Suppressor macrophage treated with lipopolysaccharide for 4 hours (primary cell): ENCODE data around the gene BGLAP.
A peak's percentile ranks its signal among the peaks of the same experiment; 100 is the strongest.
"Not testable (repeated sequence)": the region's sequence is repeated elsewhere in the genome, so short reads cannot be mapped to it uniquely, and the experiment has no call there.

Experiments
- DNase-seq: peaks from one replicate; pipeline ENCODE4 v3.0.0-alpha.2; 2020

Gene BGLAP

GRCh38 chr1:156241926-156242325 lies at the start of gene BGLAP:
TSS of gene BGLAP (plus strand) at chr1:156242184. CDS start at chr1:156242232, 48 bp downstream.
- no peak for DNase-seq

GRCh38 chr1:156193208-156193487 lies 48.8 kb upstream of the BGLAP start:
- DNase-seq: no peak

DNA sequence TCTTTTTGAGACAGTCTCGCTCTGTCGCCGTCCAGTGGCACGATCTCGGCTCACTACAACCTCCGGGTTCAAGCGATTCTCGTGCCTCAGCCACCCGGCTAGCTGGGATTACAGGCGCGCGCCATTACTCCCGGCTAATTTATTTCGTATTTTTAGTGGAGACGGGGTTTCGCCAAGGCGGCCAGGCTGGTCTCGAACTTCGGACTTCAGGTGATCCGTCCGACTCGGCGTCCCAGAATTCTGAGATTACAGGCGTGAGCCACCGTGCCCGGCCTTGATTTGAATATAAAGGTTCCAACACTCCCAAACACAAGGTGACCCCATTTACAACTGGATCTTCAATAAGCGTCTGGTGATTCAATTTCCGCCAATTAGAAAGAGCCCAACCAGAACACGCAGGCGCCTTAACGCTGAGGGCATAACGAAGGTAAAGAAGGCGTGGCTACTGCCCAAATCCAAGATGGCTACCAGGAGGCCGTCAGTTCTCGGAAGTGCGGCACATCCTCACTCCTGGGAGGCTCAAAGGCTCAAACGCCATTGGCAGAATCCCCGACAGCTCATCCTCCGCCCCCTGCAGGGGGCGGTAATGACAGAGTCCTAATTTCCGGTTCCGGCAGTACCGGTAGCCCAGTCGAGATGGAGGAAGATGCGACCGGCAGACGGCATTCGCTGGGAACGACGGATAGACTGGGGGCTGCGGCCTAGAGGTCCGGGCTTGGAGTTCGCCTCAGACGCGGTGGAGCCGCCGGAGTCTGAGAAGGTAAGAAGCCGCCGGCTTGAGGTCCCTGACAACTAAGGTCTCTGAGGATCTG lies 48.3 kb upstream of the BGLAP start, which contains the start of gene SLC25A44:
Gene SLC25A44 (plus strand): TSS at position 617 of the 812 bp plus-strand sequence. CDS start 5,744 bp downstream, outside the sequence.
- DNase-seq: peak; percentile 99

DNA sequence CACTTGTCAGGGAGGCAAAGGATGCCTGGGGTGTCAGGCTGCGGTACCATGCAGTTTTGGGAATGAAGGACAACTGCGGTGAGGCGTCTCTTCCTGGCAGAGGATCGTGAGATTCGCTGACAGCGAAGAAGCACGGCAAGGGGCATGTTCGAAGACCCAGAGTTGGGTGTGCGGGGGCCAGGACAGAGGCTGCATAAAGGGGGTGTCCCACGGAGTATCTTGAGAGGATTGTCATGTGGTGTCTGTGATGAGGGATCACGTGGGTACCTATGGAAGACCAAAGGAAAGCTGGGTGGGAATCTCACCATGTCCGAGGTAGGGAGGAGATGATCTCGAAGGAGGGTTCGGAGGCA lies 47.7 kb upstream of the BGLAP start:
- no peak for DNase-seq

DNA sequence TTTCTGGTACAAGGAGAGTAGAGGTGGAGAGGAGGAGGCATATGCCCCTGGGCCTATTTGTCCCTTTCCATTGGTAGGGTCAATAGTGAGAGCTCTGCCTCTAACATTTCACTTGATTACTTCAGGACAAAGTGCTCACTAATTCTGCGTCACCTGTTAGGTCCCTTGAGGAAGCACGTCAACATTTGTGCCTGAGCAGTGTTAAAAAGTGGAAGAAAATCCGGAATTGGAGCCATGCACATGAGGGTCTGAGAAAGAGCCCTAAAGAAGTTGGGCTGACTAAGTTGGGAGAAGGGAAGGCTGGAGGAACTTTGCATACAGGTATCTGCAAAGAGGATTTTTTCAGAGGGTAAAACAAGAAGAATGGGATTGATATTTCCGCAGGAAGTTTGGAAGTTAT lies 46.1 kb upstream of the BGLAP start:
- no peak for DNase-seq

GRCh38 chr1:156196445-156196844 lies 45.5 kb upstream of the BGLAP start:
- DNase-seq: no peak

DNA sequence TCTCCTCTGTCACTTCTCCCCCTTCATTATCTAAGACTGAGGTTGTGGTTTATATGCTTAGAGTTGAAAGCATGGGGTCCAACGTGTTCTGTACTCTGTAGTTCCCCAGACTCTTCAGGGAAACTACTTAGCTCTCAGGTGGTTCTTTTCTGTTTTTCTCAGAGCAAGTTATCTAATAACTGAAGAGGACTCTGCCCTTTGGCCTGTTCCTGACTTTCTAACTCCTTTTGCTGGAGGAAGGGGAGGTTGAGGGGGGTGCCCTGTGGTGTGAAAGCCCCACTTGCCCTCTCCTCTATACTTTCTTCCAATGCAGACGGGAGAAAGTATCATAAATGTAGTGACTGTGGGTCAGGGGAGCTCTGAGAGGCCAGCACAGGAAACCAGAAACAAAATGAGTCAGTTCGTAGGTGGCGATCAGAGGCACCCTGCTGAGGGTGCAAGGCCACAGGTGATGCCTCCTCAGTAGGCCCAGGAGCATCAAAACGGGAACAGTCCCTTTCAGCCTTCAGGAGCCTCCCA lies 43.1 kb upstream of the BGLAP start:
- DNase-seq: no peak

DNA sequence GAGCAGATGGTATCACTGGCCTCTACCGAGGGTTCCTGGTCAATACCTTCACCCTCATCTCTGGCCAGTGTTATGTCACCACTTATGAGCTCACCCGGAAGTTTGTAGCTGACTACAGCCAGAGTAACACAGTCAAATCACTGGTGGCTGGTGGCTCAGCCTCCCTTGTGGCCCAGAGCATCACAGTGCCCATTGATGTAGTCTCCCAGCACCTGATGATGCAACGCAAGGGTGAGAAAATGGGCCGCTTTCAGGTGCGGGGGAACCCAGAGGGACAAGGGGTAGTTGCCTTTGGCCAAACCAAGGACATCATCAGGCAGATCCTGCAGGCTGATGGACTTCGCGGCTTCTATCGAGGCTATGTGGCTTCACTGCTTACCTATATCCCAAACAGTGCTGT lies 41.9 kb upstream of the BGLAP start:
- DNase-seq: no peak

DNA sequence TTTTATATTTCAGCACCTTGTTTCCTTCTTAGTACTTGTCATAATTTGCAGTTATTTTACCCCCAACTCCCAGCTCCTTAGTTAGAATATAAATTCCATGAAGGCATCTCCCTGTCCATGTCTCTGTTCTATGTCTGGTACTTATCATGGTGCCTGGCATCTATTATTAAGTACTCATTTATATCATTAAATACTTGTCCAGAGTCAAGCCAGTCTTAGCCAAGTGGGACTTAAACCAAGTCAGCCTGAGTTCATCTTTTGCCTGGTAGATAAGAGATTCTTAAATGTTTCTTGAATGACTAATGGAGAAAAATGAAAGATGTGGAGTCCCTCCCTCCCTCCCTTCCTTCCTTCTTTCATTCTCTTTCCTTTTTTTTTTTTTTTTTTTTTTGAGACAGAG lies 38.7 kb upstream of the BGLAP start:
- DNase-seq: no peak

GRCh38 chr1:156204686-156205085 lies 37.3 kb upstream of the BGLAP start:
- no peak for DNase-seq

- DNase-seq: no peak
Observed at GRCh38 chr1:156211243-156211642, 30.7 kb upstream of the BGLAP start.

GRCh38 chr1:156212130-156212529 lies 29.9 kb upstream of the BGLAP start:
- DNase-seq: no peak

GRCh38 chr1:156212833-156213643 lies 28.9 kb upstream of the BGLAP start, which contains the start of gene PMF1:
TSS of gene PMF1 (plus strand) at chr1:156213007. CDS start at chr1:156213016, 9 bp downstream.
- DNase-seq: peak; percentile 97

DNA sequence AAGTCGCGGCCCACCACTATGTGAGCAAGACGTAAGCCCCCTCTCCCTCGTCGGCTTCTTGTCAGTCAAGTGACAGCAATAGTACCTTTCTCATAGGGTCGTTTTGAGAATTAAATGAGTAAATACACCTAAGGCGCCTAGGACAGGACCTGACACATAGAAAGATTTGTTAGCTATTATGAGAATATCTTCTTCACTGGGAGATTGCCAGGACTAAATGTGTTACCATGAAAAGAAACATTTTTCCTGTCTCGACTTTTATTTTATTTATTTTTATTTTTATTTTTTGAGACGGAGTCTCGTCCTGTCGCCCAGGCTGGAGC lies 28.4 kb upstream of the BGLAP start:
- DNase-seq: peak; percentile 21

DNA sequence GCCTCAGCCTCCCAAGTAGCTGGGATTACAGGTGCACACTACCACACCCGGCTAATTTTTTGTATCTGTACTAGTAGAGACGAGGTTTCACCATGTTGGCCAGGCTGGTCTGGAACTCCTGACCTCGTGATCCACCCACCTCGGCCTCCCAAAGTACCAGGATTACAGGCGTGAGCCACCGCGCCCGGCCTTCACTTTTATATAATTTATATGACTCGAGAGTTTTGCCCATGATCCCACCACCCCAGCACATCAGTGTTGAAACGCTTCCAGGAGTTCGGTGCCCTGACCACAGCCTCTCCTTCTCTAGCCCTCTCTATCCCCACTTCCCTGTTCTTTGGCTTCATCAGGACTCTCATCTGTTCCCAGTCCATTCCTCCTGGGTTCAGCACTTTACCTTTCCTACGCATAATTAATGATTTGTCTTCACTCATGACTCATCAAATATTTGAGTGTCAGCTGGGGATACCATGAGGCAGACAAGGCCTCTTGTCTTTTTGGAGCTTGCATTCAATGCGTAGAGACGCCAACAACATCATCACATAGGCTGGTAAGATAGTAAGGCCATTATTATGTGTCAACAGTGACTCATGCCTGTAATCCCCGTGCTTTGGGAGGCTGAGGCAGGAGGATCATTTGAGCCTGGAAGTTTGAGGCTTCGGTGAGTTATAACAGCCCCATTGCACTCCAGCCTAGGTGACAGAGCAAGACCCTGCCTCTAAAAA lies 27.8 kb upstream of the BGLAP start:
- peak; percentile 26 for DNase-seq

- DNase-seq: not testable (repeated sequence)
Observed at GRCh38 chr1:156216361-156217086, 25.5 kb upstream of the BGLAP start.

DNA sequence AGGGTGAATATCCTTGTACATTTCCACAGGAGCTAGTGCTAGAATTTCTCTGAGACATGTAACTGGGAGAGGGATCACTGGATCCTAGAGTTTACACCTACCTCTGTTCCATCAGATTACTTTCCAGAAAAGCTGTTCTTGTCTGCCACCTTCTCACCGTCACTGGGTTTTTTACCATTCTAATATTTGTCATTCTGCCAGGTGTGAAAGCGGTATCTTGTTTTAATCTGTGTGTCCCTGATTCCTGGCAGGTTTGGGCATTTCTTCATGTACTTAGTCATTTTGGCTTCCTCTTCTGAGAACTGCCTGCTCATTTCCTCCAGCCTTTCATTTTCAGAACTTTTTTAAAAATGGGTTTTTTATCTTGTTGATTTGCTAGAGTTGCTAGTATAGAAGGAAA lies 24.1 kb upstream of the BGLAP start:
- peak; percentile 62 for DNase-seq

DNA sequence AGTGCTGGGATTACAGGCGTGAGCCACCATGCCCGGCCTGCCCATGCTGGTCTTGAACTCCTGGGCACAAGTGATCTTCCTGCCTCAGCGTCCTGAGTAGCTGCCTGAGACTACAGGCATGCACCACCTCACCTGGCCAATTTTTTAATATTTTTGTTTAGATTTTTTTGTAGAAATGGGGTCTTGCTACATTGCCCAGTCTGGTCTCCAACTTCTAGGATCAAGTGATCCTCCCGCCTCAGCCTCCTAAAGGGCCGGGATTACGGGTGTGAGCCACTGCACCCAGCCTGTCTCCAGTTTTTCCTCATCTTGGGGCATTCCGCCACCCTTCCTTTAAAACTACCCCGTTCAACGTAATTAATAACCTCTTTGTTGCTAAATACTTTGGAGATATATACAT lies 21.8 kb upstream of the BGLAP start:
- no peak for DNase-seq

DNA sequence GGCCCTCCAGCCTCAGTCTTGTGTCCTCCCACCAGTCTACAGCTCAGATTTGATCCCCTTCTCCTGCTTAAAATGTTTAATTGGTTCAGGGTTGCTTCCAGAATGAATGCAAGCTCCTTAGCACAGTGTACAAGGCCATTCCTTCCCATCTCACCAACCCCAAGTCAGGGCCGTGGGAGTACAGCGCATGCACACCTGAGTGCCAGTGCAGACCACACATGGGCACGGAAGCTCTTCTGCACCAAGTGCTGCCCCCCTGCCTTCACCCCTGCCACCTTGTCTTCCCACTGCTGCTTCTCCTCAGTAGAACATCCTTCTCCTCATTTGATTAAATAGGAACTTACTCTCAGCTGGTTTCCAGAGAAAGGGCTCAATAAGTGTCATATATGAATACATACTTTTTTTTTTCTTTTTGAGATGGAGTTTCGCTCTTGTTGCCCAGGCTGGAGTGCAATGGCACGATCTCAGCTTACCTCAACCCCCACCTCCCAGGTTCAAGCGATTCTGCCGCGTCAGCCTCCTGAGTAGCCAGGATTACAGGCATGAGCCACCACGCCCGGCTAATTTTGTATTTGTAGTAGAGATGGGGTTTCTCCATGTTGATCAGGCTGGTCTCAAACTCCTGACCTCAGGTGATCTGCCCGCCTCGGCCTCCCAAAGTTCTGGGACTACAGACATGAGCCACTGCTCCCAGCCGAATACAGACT lies 19.8 kb upstream of the BGLAP start:
- no peak for DNase-seq

- no peak for DNase-seq
Observed at GRCh38 chr1:156225677-156226014, 16.3 kb upstream of the BGLAP start.

- no peak for DNase-seq
Observed at GRCh38 chr1:156226116-156226538, 15.9 kb upstream of the BGLAP start.

DNA sequence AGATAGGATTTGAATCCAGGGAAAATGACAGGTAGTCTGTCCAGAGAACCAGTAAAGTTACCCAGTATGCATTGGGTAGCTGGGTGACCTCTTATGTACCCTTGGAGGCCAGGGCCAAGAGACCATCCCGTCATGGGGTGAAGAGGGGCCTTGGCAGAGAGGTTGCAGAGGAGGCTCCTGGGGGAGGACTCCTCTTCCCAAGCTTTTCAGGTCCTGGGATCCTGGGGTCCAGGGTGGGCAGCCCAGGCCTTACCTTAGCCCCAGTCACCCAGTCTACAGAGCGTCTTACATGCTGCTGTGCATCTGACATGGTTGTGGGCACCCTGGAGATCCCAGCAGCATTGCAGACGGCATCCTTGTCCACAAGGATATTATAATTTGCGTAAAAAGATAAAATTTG lies 15.2 kb upstream of the BGLAP start:
- no peak for DNase-seq
